Caco-2 (cell line): ENCODE measurements around the gene TUBG1. TPM values are rescaled to one million over a fixed set of nuclear protein-coding genes. Genes with fewer than 3 reads are reported as not detected.

ENCODE experiments used
- BruUV-seq: library from RNA; stranded (reverse); fragments of 400-500 nt; replicated peaks from 2 replicates; lab custom pipeline; 2021; lab: Mats Ljungman, UMichigan
- CTCF ChIA-PET: fragments of 300-600 bp; sonication (Branson Sonifier 250); formaldehyde crosslinking; loops from one replicate; lab custom pipeline; 2022; ENCODE audit warnings: antibody characterized with exemption; lab: Charles Lee
- POLR2A ChIA-PET: fragments of 300-600 bp; sonication (Branson Sonifier 250); formaldehyde crosslinking; loops from one replicate; lab custom pipeline; 2022; ENCODE audit warnings: antibody characterized with exemption; lab: Charles Lee
- DNase-seq, 2 experiments: peaks; one replicate each; pipeline versions ENCODE4 v3.0.0 to v3.0.0-alpha.2; 2020 to 2022
- H3K27me3 ChIP-seq: replicated peaks from 2 replicates; pipeline ENCODE4 v1.6.0; 2011; ENCODE audit warnings: low read length; ENCODE audit not compliant: control insufficient read depth, insufficient read depth
- H3K36me3 ChIP-seq: 2 replicates; pipeline ENCODE4 v1.5.1; 2011; ENCODE audit warnings: low read length; ENCODE audit not compliant: control insufficient read depth, insufficient read depth
- H3K4me1 ChIP-seq: fragments of 250-450 bp; sonication (Bioruptor Pico); 2 replicates; pipeline ENCODE4 v1.5.1; 2020; ENCODE audit warnings: mild to moderate bottlenecking
- H3K4me3 ChIP-seq: 2 replicates; pipeline ENCODE4 v1.5.1; 2011; ENCODE audit warnings: low read depth, mild to moderate bottlenecking, control low read depth, low read length
- H3K9me3 ChIP-seq: fragments of 250-450 bp; sonication (Bioruptor Pico); 2 replicates; pipeline ENCODE4 v1.5.1; 2020; ENCODE audit warnings: mild to moderate bottlenecking, moderate library complexity
- H3K27ac Mint-ChIP-seq: one replicate; pipeline ENCODE4 v1.8.0; 2022; ENCODE audit warnings: mixed read lengths; ENCODE audit not compliant: unreplicated experiment
- H3K27me3 Mint-ChIP-seq: one replicate; pipeline ENCODE4 v1.8.0; 2022; ENCODE audit warnings: mixed read lengths; ENCODE audit not compliant: insufficient read depth, unreplicated experiment
- H3K36me3 Mint-ChIP-seq: one replicate; pipeline ENCODE4 v1.8.0; 2022; ENCODE audit warnings: mild to moderate bottlenecking, mixed read lengths; ENCODE audit not compliant: insufficient read depth, unreplicated experiment
- H3K4me1 Mint-ChIP-seq: one replicate; pipeline ENCODE4 v1.8.0; 2022; ENCODE audit warnings: low read depth, mixed read lengths; ENCODE audit not compliant: unreplicated experiment
- H3K4me3 Mint-ChIP-seq: one replicate; pipeline ENCODE4 v1.8.0; 2022; ENCODE audit warnings: mild to moderate bottlenecking, moderate library complexity, mixed read lengths; ENCODE audit not compliant: unreplicated experiment
- H3K9me3 Mint-ChIP-seq: one replicate; pipeline ENCODE4 v1.8.0; 2022; ENCODE audit warnings: mixed read lengths; ENCODE audit not compliant: unreplicated experiment
- CTCF ChIP-seq, 2 experiments: fragments of 200-600 bp in 1 of 2; IDR thresholded peaks; 1 replicate in 1 of 2; 2 replicates in 1 of 2; pipeline versions ENCODE4 v1.5.1 to v1.8.0; 2011 to 2022; ENCODE audit warnings: antibody characterized with exemption in 1 of 2, control low read depth in 1 of 2, inconsistent platforms in 1 of 2, low read depth in 1 of 2, low read length in 1 of 2, mild to moderate bottlenecking in 1 of 2, moderate library complexity in 1 of 2; ENCODE audit not compliant: insufficient read depth in 1 of 2, severe bottlenecking in 1 of 2, unreplicated experiment in 1 of 2
- intact Hi-C: fragments of 100-400 bp; cut with micrococcal nuclease; formaldehyde crosslinking; loops from one replicate; pipeline ENCODE4 v1.10.0; 2022; ENCODE audit not compliant: unreplicated experiment
- total RNA-seq: library from RNA; stranded (reverse); gene quantifications from 2 replicates; pipeline ENCODE4 v1.2.3, GENCODE V29; 2022

The TUBG1 gene
- total RNA-seq, 1 experiment from 2014 or later: 108 TPM

- peak overlapping the region; percentile 49 for H3K4me3 ChIP-seq
- Mint-ChIP-seq H3K4me1 (peaks cover 15% of the 10 kb centered on the region), H3K36me3 (peaks cover 96% of the 10 kb centered on the region), H3K27ac (peak overlapping the region; percentile 95), H3K4me3 (peak overlapping the region; percentile 95), H3K9me3 (no peaks in the 10 kb centered on the region), H3K27me3 (no peaks in the 10 kb centered on the region)
- no peaks in the 10 kb centered on the region for H3K9me3 ChIP-seq
- H3K4me1 ChIP-seq: peaks cover 13% of the 10 kb centered on the region
- no peaks in the 10 kb centered on the region for H3K27me3 ChIP-seq
- ChIA-PET CTCF (interaction anchor here (1.4 kb wide), 1 partner anchor 12 kb away, joined by 17 read pairs; the partner anchor contains the start of gene PSMC3IP), POLR2A (interaction anchor here (1.4 kb wide), 1 partner anchor 12 kb away, joined by 6 read pairs; no protein-coding TSS in a partner anchor)
- DNase-seq: no peak
- intact Hi-C loops: no loop called here
- peaks cover 16% of the 10 kb centered on the region for H3K36me3 ChIP-seq
- BruUV-seq: no TSS peak
- TF ChIP-seq CTCF (IDR thresholded peaks at IDR 0.05; ENCODE audit: insufficient read depth in 1 of 2, low read depth in 1 of 2, low read length in 1 of 2, severe bottlenecking in 1 of 2, unreplicated experiment in 1 of 2): no peak
Measured at GRCh38 chr17:42566215-42566882, 43.1 kb upstream of the TUBG1 start.

- H3K36me3 ChIP-seq: peaks cover 17% of the 10 kb centered on the region
- peak in 1 of 2 experiments; percentile 22 for TF ChIP-seq CTCF (IDR thresholded peaks at IDR 0.05; ENCODE audit: insufficient read depth in 1 of 2, low read depth in 1 of 2, low read length in 1 of 2, severe bottlenecking in 1 of 2, unreplicated experiment in 1 of 2)
- no peaks in the 10 kb centered on the region for H3K9me3 ChIP-seq
- intact Hi-C loops: no loop called here
- Mint-ChIP-seq H3K9me3 (no peaks in the 10 kb centered on the region), H3K4me1 (peaks cover 15% of the 10 kb centered on the region), H3K36me3 (peaks cover 96% of the 10 kb centered on the region), H3K4me3 (peak within 1 kb of the TSS; percentile 95), H3K27ac (peak within 1 kb of the TSS; percentile 95), H3K27me3 (no peaks in the 10 kb centered on the region)
- H3K4me3 ChIP-seq: peak within 1 kb of the TSS; percentile 49
- ChIA-PET CTCF (interaction anchor here (0.7 to 1.4 kb wide), 2 partner anchors 11 to 12 kb away, joined by 3 to 17 read pairs; partner anchors contain the start of gene PSMC3IP), POLR2A (interaction anchor here (1.4 kb wide), 1 partner anchor 13 kb away, joined by 6 read pairs; no protein-coding TSS in a partner anchor)
- BruUV-seq: TSS peak; percentile 3
- peaks cover 13% of the 10 kb centered on the region for H3K4me1 ChIP-seq
- no peaks in the 10 kb centered on the region for H3K27me3 ChIP-seq
- DNase-seq: peak; percentile 92 to 96
Measured at GRCh38 chr17:42566883-42567573, 42.5 kb upstream of the TUBG1 start, which contains the start of gene MLX. MLX (plus strand) TSS chr17:42567100; CDS start chr17:42567125, 25 bp downstream.

- H3K4me3 Mint-ChIP-seq: peak overlapping the region; percentile 32
- no peak for TF ChIP-seq CTCF (IDR thresholded peaks at IDR 0.05; ENCODE audit: insufficient read depth in 1 of 2, low read depth in 1 of 2, low read length in 1 of 2, severe bottlenecking in 1 of 2, unreplicated experiment in 1 of 2)
- no peaks in the 10 kb centered on the region for H3K27me3 Mint-ChIP-seq
- Histone ChIP-seq H3K4me1 (peaks cover 5% of the 10 kb centered on the region), H3K27me3 (no peaks in the 10 kb centered on the region), H3K9me3 (no peaks in the 10 kb centered on the region), H3K36me3 (peaks cover 25% of the 10 kb centered on the region), H3K4me3 (no peak overlapping the region)
- H3K36me3 Mint-ChIP-seq: peaks cover 96% of the 10 kb centered on the region
- H3K9me3 Mint-ChIP-seq: no peaks in the 10 kb centered on the region
- CTCF ChIA-PET: interaction anchor here (0.6 kb wide), 1 partner anchor 183 kb away, joined by 4 read pairs; no protein-coding TSS in a partner anchor
- POLR2A ChIA-PET: no interaction called here
- no TSS peak for BruUV-seq
- intact Hi-C loops: no loop called here
- peaks cover 19% of the 10 kb centered on the region for H3K4me1 Mint-ChIP-seq
- H3K27ac Mint-ChIP-seq: no peak overlapping the region
- DNase-seq: no peak
Measured at GRCh38 chr17:42568341-42569111, 41.0 kb upstream of the TUBG1 start.
